HepG2 (cell line): Measurements from ENCODE around the gene INPP4B. TPM values are rescaled to one million over a fixed set of nuclear protein-coding genes. Genes with fewer than 3 reads are reported as not detected.

Experiments
- ATAC-seq: fragments of 200-7000 bp; cut with Tn5 transposase; 3 replicates; pipeline ENCODE4 v1.9.1; 2020; ENCODE audit warnings: mild to moderate bottlenecking, moderate library complexity
- BruUV-seq: library from RNA; stranded (reverse); fragments of 400-500 nt; replicated peaks from 2 replicates; lab custom pipeline; 2021; lab: Mats Ljungman, UMichigan
- CTCF ChIA-PET: fragments of 300-600 bp; formaldehyde crosslinking; extraction: SDS; loops from one replicate; lab custom pipeline; 2021; ENCODE audit warnings: low total read pairs, inconsistent platforms, low intra/inter-chr PET ratio; lab: Yijun Ruan, JAX
- POLR2A ChIA-PET: fragments of 350-600 bp; sonication (Branson Sonifier 250); formaldehyde crosslinking; loops from one replicate; lab custom pipeline; 2020; ENCODE audit warnings: antibody characterized with exemption, inconsistent platforms; lab: Yijun Ruan, JAX
- DNase-seq: peaks from one replicate; pipeline ENCODE4 v3.0.0-alpha.2; 2015; ENCODE audit warnings: low spot score
- FAIRE-seq: peaks from 3 replicates; lab custom pipeline; 2011; peaks lifted over from hg19 to GRCh38; lab: Jason Lieb, UNC
- H2AFZ ChIP-seq: one replicate; pipeline ENCODE4 v1.6.1; 2011; ENCODE audit warnings: low read length, inconsistent platforms
- H3K27ac ChIP-seq: fragments of 300-600 bp; 3 replicates; pipeline ENCODE4 v1.8.0; 2011; ENCODE audit warnings: mixed run types, mild to moderate bottlenecking, mixed read lengths, low read length, inconsistent platforms; ENCODE audit not compliant: insufficient read depth; ENCODE audit errors: extremely low read length
- H3K27me3 ChIP-seq, 2 experiments: fragments of 200-600 bp in 1 of 2; 2 replicates in 1 of 2; 3 replicates in 1 of 2; pipeline versions ENCODE4 v1.6.0 to v1.8.0; 2011; ENCODE audit warnings: low read length in 2 of 2, mild to moderate bottlenecking in 2 of 2, moderate library complexity in 2 of 2, inconsistent platforms in 1 of 2; ENCODE audit not compliant: insufficient read depth in 2 of 2, control insufficient read depth in 1 of 2
- H3K36me3 ChIP-seq, 2 experiments: fragments of 200-600 bp in 1 of 2; replicated peaks in 1 of 2; 2 replicates in 1 of 2; 3 replicates in 1 of 2; pipeline versions ENCODE4 v1.5.1 to v1.8.0; 2011; ENCODE audit warnings: low read length in 2 of 2, inconsistent platforms in 1 of 2; ENCODE audit not compliant: insufficient read depth in 2 of 2, control insufficient read depth in 1 of 2
- H3K4me1 ChIP-seq: 2 replicates; pipeline ENCODE4 v1.5.1; 2012; ENCODE audit warnings: low read length, inconsistent platforms; ENCODE audit not compliant: insufficient read depth
- H3K4me2 ChIP-seq: 2 replicates; pipeline ENCODE4 v1.6.0; 2011; ENCODE audit warnings: low read depth, low read length, inconsistent platforms
- H3K4me3 ChIP-seq, 3 experiments: fragments of 200-600 bp in 1 of 3; sonication (generic), shearing (Covaris generic) in 1 of 3; replicated peaks in 1 of 3; 2 replicates each; pipeline ENCODE4 v1.5.1; 2011 to 2016; ENCODE audit warnings: low read length in 3 of 3, inconsistent platforms in 2 of 3, low read depth in 2 of 3, mild to moderate bottlenecking in 2 of 3, control low read depth in 1 of 3, mixed read lengths in 1 of 3; ENCODE audit not compliant: insufficient read depth in 1 of 3
- H3K79me2 ChIP-seq: one replicate; pipeline ENCODE4 v1.6.1; 2011; ENCODE audit warnings: low read length, inconsistent platforms; ENCODE audit not compliant: insufficient read depth
- H3K9ac ChIP-seq: 2 replicates; pipeline ENCODE4 v1.6.0; 2011; ENCODE audit warnings: mild to moderate bottlenecking, low read depth, low read length, inconsistent platforms; ENCODE audit not compliant: insufficient read depth
- H3K9me3 ChIP-seq: 2 replicates; pipeline ENCODE4 v1.5.1; 2012; ENCODE audit warnings: mild to moderate bottlenecking, low read length
- H4K20me1 ChIP-seq: 2 replicates; pipeline ENCODE4 v1.6.0; 2011; ENCODE audit warnings: inconsistent platforms, mild to moderate bottlenecking, low read length, moderate library complexity; ENCODE audit not compliant: insufficient read depth
- CBX5 ChIP-seq: sonication (generic); formaldehyde crosslinking; IDR thresholded peaks from 2 replicates; pipeline ENCODE4 v1.4.0; 2020; ENCODE audit warnings: missing genetic modification reagents, borderline replicate concordance
- CC2D1A ChIP-seq: sonication (generic); formaldehyde crosslinking; IDR thresholded peaks from 2 replicates; pipeline ENCODE4 v1.8.1; 2023; ENCODE audit warnings: mild to moderate bottlenecking, missing genetic modification reagents
- CREBL2 ChIP-seq: sonication (generic); formaldehyde crosslinking; IDR thresholded peaks from 2 replicates; pipeline ENCODE4 v1.8.1; 2023; ENCODE audit warnings: missing genetic modification reagents, mild to moderate bottlenecking, borderline replicate concordance
- CTCF ChIP-seq: sonication (generic); formaldehyde crosslinking; IDR thresholded peaks from 2 replicates; pipeline ENCODE4 v1.5.0; 2020; ENCODE audit warnings: mild to moderate bottlenecking, missing genetic modification reagents, moderate library complexity
- FOXA1 ChIP-seq, 2 experiments: fragments of 450-650 bp in 1 of 2; sonication (generic) in 1 of 2; formaldehyde crosslinking in 1 of 2; IDR thresholded peaks; 2 replicates each; pipeline versions ENCODE4 v1.4.0 to v1.6.1; 2016 to 2020; ENCODE audit warnings: missing genetic modification reagents in 1 of 2
- GTF3A ChIP-seq: sonication (generic); formaldehyde crosslinking; conservative IDR thresholded peaks from 2 replicates; pipeline ENCODE4 v1.4.0; 2020; ENCODE audit warnings: mild to moderate bottlenecking, missing genetic modification reagents
- MXD4 ChIP-seq: IDR thresholded peaks from 2 replicates; pipeline ENCODE4 v1.6.1; 2016; ENCODE audit warnings: mild to moderate bottlenecking, missing biosample characterization, missing genetic modification reagents
- NR2F2 ChIP-seq: IDR thresholded peaks from 2 replicates; pipeline ENCODE4 v1.6.1; 2012; ENCODE audit warnings: low read depth, inconsistent platforms, borderline replicate concordance
- SAP130 ChIP-seq: IDR thresholded peaks from 2 replicates; pipeline ENCODE4 v1.6.1; 2016; ENCODE audit warnings: low read depth
- SRSF9 ChIP-seq: fragments of 200-400 bp; formaldehyde crosslinking; IDR thresholded peaks from 2 replicates; pipeline ENCODE4 v1.6.1; 2018; ENCODE audit warnings: borderline replicate concordance, mild to moderate bottlenecking, low read depth, low read length; ENCODE audit not compliant: insufficient read depth, poor library complexity, severe bottlenecking
- ZNF30 ChIP-seq: sonication (generic); formaldehyde crosslinking; IDR thresholded peaks from 2 replicates; pipeline ENCODE4 v1.5.0; 2020; ENCODE audit warnings: mild to moderate bottlenecking, missing genetic modification reagents
- ZNF414 ChIP-seq: sonication (generic); formaldehyde crosslinking; IDR thresholded peaks from 2 replicates; pipeline ENCODE4 v1.5.0; 2020; ENCODE audit warnings: missing genetic modification reagents
- ZNF7 ChIP-seq: IDR thresholded peaks from 2 replicates; pipeline ENCODE4 v1.6.1; 2016; ENCODE audit warnings: missing biosample characterization, missing genetic modification reagents
- ZNF713 ChIP-seq: sonication (generic); formaldehyde crosslinking; IDR thresholded peaks from 2 replicates; pipeline ENCODE4 v1.4.0; 2020; ENCODE audit warnings: mild to moderate bottlenecking, missing genetic modification reagents
- WGBS: methylation state at CpG from one replicate; pipeline ENCODE4 v1.1.6; 2017; ENCODE audit warnings: low lambda C conversion rate; 5-methylcytosine and 5-hydroxymethylcytosine counted together
- in situ Hi-C: cut with HindIII; loops from 2 replicates; pipeline ENCODE4 v1.10.0; 2017; ENCODE audit warnings: low pct_unique_long_range_greater_than_20kb; ENCODE audit not compliant: extremely low pct_ligation_motif_present
- intact Hi-C: fragments of 100-400 bp; cut with micrococcal nuclease; formaldehyde crosslinking; loops from one replicate; pipeline ENCODE4 v1.10.0; 2022; ENCODE audit not compliant: unreplicated experiment
- polyA plus RNA-seq, 8 experiments: library from polyadenylated mRNA; depleted of rRNA in 3 of 8; stranded (reverse) in 7 of 8; unstranded in 1 of 8; fragments of >200 nt; fragmentation: Illumina TruSeq in 4 of 8; extraction: Trizol in 4 of 8; gene quantifications; 2 replicates each; pipeline versions ENCODE4 v1.2.1 to v1.2.3, GENCODE V29; 2011 to 2016; ENCODE audit warnings: low read depth in 4 of 8, missing spikeins in 1 of 8, mixed read lengths in 1 of 8; ENCODE audit not compliant: insufficient read depth in 1 of 8
- total RNA-seq, 5 experiments: library from RNA; depleted of rRNA; stranded (reverse); fragments of >200 nt; fragmentation: Illumina TruSeq; extraction: Trizol; gene quantifications; 2 replicates each; pipeline ENCODE4 v1.2.3, GENCODE V29; 2016; ENCODE audit warnings: low read depth in 1 of 5

Gene INPP4B
- total and polyA plus RNA-seq, 2 of the 13 experiments (the other 11 are each of a cell fraction or from before 2014, with no cell fraction given) = not detected

GRCh38 chr4:142440093-142440492 is 406.0 kb downstream of the INPP4B start:
- Histone ChIP-seq H2AFZ (no peak overlapping the region), H3K4me2 (no peak overlapping the region), H3K36me3 (no peaks in the 10 kb centered on the region), H3K27me3 (no peaks in the 10 kb centered on the region), H3K79me2 (no peaks in the 10 kb centered on the region), H3K9ac (no peak overlapping the region), H4K20me1 (no peaks in the 10 kb centered on the region), H3K4me1 (no peaks in the 10 kb centered on the region), H3K27ac (no peak overlapping the region), H3K4me3 (no peak overlapping the region), H3K9me3 (no peaks in the 10 kb centered on the region)
- TF ChIP-seq ZNF713 (CRISPR knock-in tag) = no peak
- TF ChIP-seq ZNF30 (CRISPR knock-in tag) = no peak
- no peak for TF ChIP-seq CREBL2
- TF ChIP-seq GTF3A (CRISPR knock-in tag) = no peak
- TF ChIP-seq CTCF = no peak
- no peak for TF ChIP-seq SRSF9
- TF ChIP-seq ZNF7 = no peak
- no peak for TF ChIP-seq CC2D1A (CRISPR knock-in tag)
- TF ChIP-seq FOXA1 (IDR thresholded peaks at IDR 0.05) = no peak
- TF ChIP-seq FOXA1 (CRISPR knock-in tag; IDR thresholded peaks at IDR 0.05) = no peak
- TF ChIP-seq CBX5 (CRISPR knock-in tag) = no peak
- no peak for TF ChIP-seq MXD4 (CRISPR knock-in tag)
- TF ChIP-seq NR2F2 = no peak
- no peak for TF ChIP-seq ZNF414 (CRISPR knock-in tag)
- no peak for TF ChIP-seq SAP130 (CRISPR knock-in tag)
- no TSS peak for BruUV-seq
- POLR2A ChIA-PET = no interaction called here
- FAIRE-seq = no peak
- intact Hi-C loops = no loop called here
- ATAC-seq = no peak
- 0% methylated on average over 2 of the region's 2 CpGs for WGBS
- DNase-seq = no peak
- CTCF ChIA-PET = no interaction called here
- in situ Hi-C loops = no loop called here
